Measurements from ENCODE around the gene TIMP4. TPM values are rescaled to one million over a fixed set of nuclear protein-coding genes. Genes with fewer than 3 reads are reported as not detected.

TIMP4 gene
- total RNA-seq, 1 donor from 2014 or later = 280 TPM

GRCh38 chr3:12186046-12186445, 27.3 kb upstream of the TIMP4 start:
- no peak for DNase-seq (ENCODE audit: low spot score)

GRCh38 chr3:12185172-12185710, 26.5 kb upstream of the TIMP4 start:
- DNase-seq (ENCODE audit: low spot score) = no peak

- no peak for DNase-seq (ENCODE audit: low spot score)
These were observed 25.8 kb upstream of the TIMP4 start for GRCh38 chr3:12184541-12184940.

GRCh38 chr3:12182687-12183441, 24.2 kb upstream of the TIMP4 start:
- DNase-seq (ENCODE audit: low spot score) = no peak

GRCh38 chr3:12181806-12182205, 23.1 kb upstream of the TIMP4 start:
- no peak for DNase-seq (ENCODE audit: low spot score)

- no peak for DNase-seq (ENCODE audit: low spot score)
These were observed 22.6 kb upstream of the TIMP4 start for GRCh38 chr3:12181301-12181700.

- DNase-seq (ENCODE audit: low spot score) = no peak
These were observed 21.9 kb upstream of the TIMP4 start for GRCh38 chr3:12180631-12181030.

GRCh38 chr3:12180218-12180617, 21.5 kb upstream of the TIMP4 start:
- DNase-seq (ENCODE audit: low spot score) = no peak

GRCh38 chr3:12179441-12179840, 20.7 kb upstream of the TIMP4 start:
- no peak for DNase-seq (ENCODE audit: low spot score)

GRCh38 chr3:12178091-12178820, 19.5 kb upstream of the TIMP4 start:
- DNase-seq (ENCODE audit: low spot score) = no peak

- DNase-seq (ENCODE audit: low spot score) = no peak
These were observed 18.4 kb upstream of the TIMP4 start for GRCh38 chr3:12177126-12177525.

- DNase-seq (ENCODE audit: low spot score) = no peak
These were observed 17.2 kb upstream of the TIMP4 start for GRCh38 chr3:12175844-12176453.

- DNase-seq (ENCODE audit: low spot score) = no peak
These were observed 16.5 kb upstream of the TIMP4 start for GRCh38 chr3:12175137-12175593.

GRCh38 chr3:12170207-12170606, 11.5 kb upstream of the TIMP4 start:
- DNase-seq (ENCODE audit: low spot score) = no peak

GRCh38 chr3:12165909-12166308, 7.2 kb upstream of the TIMP4 start:
- DNase-seq (ENCODE audit: low spot score) = no peak

GRCh38 chr3:12159227-12159601, 502 bp upstream of the TIMP4 start:
- no peak for DNase-seq (ENCODE audit: low spot score)

- DNase-seq (ENCODE audit: low spot score) = no peak
These were observed 1.7 kb downstream of the TIMP4 start for GRCh38 chr3:12157026-12157425.

GRCh38 chr3:12155828-12156227, 2.9 kb downstream of the TIMP4 start:
- no peak for DNase-seq (ENCODE audit: low spot score)

GRCh38 chr3:12155264-12155663, 3.4 kb downstream of the TIMP4 start:
- no peak for DNase-seq (ENCODE audit: low spot score)

GRCh38 chr3:12154151-12154550, 4.6 kb downstream of the TIMP4 start:
- DNase-seq (ENCODE audit: low spot score) = no peak

GRCh38 chr3:12150112-12150511, 8.6 kb downstream of the TIMP4 start:
- DNase-seq (ENCODE audit: low spot score) = no peak

- DNase-seq (ENCODE audit: low spot score) = no peak
These were observed 9.7 kb downstream of the TIMP4 start for GRCh38 chr3:12149029-12149428.

Measured in mesenteric fat pad (tissue), 1 donor.